Measurements from ENCODE around the gene HSPA12A.

HSPA12A gene

DNA sequence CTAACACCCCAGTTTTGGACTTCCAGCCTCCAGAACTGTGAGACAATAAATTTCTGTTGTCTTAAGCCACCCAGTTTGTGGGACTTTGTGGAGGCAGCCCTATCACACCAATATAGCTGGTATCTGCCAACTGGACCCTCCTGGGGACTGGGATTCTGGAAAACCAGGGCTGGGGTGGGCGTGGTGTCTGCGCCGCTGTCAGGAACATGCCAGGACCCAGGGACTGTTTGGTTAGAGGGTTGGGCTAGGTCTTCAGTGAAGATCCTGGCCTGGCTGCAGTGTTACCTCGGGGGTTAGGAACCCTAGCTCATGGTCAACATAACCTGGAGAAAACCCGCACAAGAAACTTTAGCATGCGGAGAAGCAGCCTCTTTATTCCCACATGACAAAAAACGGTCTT, 79.0 kb downstream of the HSPA12A start:
- no peak for DNase-seq

DNA sequence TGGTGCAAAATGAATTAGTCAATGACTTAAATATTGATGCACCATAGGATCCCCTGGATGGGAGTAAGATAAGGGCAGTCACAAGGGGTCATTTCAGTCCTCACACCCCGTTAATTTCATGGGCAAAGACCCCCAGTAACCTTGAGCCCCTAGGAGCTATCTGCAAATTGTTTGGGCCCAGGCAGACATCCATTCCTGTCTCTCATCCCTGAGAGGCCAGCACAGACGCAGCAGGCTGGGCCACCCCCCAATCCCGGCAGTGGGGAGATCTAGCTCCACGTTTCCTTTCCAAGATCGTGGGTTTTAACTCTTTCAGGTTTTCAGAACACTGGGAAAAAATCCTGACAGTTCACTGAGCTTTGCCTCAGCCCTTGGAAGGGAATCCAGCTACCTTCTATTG, 81.5 kb downstream of the HSPA12A start:
- no peak for DNase-seq

DNA sequence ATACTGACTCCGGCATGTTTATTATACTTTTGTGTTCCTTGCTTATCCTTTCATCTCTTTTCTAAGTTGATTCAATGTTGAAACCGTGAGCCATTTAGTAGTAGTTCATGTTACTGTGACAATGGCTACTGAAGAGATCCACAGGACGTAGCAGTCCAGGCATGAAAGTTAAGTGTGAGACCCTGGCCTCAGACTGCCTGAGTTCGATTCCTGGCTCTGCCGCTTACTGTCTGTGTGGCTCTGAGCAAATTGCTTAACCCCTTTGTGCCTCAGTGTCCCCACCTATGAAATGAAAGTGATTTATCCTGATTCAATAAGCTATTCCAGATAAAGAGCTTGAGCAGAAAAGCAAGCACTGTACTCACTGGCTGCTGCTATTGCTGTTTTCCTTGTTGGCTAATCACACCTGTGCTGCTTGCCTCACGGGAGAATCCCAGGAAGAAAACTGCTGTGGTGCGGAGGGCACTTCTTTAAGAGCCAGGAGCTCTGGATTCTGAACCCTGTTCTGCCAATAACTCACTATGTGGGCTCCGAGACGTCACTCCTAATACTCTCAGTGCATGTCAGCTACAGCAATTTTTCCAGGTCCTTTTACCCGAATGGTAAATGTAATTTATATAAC, 83.2 kb downstream of the HSPA12A start:
- DNase-seq = no peak

DNA sequence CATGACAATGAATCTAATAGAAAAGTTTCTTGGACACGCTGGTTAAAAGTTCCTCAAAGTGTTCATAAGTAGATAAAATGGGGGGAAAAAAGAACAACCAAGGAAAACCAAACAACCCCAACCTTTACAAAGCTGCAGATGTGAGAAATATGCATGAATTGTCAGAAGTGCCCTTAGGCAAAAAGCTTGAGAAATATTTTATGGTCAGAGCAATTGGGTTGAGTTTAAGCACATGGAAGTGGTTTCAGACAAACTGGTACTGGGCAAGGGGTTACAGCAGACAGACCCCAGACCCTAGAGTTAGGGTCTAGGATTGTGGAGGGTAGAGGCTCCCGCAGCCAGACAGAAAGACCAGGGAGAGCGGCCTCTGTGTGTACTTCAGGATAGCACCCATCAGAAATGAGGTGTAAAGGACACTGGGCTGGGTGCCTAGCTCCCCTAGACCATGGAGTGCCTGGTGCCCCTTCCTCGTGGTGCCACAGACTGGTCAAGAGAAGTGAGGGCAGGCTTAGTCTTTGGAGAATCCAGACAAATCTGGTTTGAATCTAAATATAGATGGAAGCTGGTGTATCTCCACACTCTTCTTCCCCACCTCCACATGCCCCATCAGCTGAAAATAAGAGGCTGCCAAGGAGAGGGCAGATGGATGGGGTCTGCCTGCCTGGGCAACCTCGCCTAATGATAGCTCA, 84.4 kb downstream of the HSPA12A start:
- no peak for DNase-seq

DNA sequence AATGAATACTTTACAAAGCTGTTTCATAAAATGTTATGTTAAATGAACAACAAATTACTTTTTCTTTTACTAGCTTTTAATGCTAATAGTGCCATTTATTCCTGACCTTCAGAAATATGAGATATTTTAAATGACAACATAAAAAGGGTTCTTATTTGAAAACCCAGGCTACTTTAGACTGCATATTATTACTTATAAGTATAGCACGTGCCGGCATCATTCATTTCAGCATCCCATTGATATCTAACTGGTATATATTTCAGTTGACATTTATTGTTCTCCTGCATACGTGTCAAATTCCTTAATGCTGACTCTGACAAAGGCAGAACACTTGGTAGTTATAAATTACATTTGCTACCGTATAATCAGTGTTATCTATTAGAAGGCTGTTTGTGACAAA, 86.3 kb downstream of the HSPA12A start:
- no peak for DNase-seq

DNA sequence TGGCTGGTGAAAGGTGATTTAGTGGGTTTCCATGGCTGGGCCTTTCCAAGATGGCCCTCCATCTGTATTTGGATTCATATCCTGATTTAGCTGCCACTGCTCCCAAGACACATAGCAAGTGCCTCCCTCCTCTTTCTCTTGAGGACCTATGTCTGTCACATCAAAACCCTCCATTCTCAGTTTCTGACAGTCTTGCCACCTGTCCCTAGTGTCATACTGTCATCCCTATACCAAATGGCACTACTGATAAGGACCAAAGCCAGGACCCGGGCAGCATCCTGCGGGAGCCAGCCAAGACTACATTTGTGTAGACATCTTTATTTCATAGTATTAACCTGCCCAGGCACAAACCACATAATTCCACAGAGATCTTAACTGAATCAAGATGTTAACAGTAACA, 86.8 kb downstream of the HSPA12A start:
- DNase-seq = no peak

DNA sequence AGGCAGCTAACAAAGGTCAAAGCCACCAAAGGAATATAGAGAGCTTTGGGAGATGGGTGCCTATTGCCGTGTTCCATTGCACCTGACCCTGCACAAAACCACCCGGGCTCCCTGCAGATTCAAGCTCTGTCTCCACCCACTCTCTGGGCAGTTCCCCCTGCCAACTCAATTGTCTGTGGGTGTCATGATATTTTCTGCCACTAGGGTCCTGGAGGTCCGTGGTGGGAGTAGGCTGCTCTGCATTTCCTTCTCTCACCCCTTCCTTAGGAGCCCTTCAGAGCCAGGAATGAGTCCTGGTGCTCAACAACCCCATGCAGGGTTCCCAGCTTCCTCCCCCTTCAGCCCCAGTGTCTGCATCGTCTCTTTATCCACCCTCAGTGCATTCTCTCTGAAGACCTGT, 87.5 kb downstream of the HSPA12A start:
- no peak for DNase-seq

DNA sequence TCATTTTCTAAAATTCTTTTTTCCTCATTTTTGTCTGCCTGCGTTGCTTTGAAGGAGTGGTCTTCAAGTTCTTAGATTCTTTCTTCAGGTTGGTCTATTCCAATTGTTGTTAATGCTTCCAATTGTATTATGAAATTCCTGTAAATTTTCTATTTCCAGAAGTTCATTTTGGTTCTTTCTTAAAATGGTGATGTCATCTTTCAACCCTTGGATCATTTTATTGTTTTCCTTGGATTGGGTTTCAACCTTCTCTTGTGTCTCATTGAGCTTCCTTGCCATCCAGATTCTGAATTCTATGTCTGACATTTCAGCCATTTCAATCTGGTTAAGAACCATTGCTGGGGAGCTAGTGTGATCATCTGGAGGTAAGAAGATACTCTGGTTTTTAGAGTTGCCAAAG, 88.5 kb downstream of the HSPA12A start:
- no peak for DNase-seq

DNA sequence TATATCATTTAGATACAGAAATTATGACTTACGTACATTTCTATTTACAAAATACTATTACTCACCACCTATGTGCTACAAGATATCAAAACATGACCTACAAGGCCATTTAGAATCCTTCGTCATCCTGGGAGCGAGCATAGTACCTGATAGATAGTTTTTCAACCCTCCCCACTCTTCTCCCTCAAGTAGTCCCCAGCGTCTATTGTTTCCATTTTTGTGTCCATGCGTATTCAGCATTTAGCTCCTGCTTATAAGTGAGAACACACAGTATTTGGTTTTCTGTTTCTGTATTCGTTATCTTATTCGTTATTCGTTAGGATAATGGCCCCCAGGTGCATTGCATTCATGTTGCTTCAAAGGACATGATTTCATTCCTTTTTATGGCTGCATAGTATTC, 93.5 kb downstream of the HSPA12A start:
- no peak for DNase-seq

DNA sequence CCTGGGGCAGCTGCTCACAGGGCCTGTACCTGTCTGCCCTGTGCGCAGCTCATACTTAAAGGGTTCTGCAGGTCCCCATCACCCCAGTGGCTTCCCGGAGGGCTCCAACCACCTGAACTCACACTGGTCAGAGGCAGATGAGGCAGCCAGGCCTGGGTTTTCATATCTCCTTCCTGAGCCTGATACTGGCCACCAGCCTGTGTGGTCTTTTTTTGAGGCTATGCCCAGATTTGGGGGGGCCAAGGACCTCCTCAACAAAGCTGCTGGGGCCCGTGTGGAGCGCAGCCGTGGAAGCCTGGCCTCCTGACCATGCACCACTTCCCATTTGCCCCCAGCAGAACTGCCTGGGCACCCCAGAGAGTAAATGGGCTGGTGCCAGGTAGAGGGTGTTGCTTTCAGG, 95.9 kb downstream of the HSPA12A start:
- DNase-seq = no peak

DNA sequence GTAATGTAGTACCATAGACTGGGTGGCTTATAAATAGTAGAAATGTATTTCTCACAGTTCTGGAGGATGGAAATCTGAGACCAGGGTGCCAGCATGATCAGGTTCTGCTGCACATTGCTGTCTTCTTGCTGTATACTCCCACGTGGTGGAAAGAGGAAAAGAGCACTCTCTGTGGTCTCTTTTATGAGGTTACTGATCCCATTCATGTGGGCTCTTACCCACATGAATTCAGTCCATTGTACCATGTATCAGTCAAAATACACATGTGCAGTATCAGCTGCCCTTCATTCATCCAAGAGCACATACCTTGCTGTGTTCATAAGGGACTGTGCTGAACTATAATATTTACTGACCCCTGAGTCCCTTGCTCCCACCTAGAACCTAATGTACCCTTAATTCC, 104.5 kb downstream of the HSPA12A start:
- no peak for DNase-seq

DNA sequence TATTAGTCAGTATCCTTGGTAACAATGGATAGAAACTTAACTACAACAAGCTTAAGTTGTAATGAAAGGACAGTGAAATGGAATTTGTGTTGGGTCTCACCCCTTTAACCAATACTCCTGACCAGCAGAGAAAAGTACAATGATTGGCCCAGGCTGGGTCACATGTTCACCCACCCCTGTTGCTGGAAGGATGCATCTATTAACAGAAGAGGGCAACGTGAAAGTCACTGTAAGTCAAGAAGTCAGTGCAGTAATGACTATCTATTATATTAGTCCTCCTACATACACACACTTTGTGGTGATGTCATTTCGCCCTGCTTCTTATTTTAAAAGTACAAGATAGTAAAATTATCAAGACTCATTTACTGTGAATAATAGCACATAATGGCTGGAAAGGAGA, 105.4 kb downstream of the HSPA12A start:
- DNase-seq = no peak

DNA sequence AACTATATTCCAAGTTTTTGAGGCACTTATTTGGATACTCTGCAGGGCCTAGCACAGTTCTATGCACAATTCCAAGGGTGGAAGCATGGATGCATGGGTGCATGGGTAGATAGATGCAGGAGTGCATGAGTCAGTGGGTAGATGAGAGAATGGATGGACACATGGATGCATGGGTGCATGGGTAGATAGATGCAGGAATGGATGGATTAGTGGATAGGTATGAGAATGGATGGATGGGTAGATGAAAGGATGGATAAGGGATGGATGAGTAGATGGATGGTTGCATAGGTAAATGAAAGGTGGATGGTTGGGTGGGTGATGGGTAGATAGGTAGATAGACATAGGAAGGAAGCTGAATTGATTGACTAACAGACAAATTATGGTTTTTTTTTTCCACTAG, 106.0 kb downstream of the HSPA12A start:
- no peak for DNase-seq

DNA sequence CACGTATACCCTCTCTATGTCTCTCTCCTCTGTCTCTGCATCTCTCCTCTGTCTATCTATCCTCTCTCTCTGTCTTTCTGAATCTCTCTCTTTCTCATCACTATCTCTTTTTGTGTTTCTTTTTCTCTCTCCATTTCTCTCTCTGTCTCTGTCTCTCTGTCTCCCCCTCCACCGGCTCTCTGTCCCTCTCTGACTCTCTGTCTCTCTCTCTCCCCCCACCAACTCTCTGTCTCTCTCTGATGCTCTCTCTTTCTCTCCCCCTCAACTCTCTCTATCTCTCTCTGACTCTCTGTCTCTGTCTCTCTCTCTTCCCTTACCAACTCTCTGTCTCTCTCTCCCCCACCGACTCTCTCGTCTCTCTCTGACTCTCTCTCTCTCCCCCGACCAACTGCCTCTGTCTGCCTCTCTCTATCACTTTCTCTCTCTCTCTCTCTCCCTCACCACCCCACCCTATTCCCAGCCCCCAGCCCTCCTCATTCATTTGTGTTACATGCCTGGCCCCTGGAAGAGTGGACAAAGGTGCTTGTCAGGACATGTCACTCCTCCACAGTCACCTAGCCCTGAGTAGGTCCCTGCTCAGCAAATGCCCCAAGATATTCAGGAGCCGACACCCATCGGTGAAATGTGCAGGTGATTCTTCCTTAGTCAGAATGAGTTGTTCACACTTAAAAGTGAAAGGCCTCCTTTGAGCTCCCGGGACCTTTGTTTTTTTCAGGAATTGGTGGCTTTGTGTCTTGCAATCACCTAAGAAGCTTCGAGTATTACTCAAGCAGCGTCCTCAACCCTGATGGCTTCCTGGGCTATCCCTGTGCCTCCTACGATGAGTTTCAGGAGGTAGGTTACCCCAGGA, 108.0 kb downstream of the HSPA12A start:
- no peak for DNase-seq

DNA sequence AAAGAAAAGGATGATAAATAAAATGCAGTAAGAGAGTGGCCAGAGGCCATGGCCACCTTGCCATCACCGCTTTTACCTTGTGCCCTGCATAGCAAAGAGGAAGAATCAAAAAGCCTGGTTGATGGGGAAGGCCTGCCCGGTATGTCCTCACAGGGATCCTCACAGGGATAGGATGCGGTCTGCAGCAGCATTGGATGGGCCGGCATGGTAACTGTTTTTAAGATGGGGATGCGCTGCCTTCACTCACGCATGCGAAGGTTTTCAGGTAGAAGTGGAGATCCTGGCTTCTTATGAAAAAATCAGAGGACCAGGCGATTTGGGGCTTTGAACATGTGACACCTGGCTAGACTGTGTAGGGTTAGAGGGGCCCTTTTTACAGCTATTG, 109.2 kb downstream of the HSPA12A start:
- DNase-seq = no peak

DNA sequence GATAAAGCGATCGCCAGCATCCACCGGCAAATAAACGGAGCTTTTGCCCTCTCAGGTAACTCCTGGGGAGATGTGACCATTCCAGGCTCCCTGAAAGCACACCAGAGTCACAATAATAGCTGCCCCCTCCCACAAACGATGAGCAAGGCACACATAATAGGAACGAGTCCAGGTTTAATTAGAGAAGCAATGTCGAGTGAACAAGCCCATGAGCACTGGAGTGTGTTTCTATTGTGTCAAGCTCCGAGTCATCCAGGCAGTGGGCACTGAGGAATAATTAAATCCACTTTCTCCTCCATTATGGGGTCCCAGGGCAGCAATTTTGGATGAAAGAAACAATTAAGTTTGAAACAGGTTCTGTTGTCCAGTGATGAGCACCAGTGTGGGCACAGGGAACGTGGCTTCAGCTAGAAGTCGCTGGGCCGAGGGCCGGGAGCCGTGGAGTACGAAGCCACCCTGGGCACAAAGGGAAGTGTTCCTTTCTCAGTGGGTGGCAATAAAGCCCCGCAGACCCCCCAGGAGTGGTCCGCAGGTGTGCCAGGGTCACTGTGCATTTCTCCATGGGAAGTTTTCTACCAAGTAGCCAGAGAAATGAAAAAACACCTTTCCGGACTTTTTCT, 109.7 kb downstream of the HSPA12A start:
- no peak for DNase-seq

DNA sequence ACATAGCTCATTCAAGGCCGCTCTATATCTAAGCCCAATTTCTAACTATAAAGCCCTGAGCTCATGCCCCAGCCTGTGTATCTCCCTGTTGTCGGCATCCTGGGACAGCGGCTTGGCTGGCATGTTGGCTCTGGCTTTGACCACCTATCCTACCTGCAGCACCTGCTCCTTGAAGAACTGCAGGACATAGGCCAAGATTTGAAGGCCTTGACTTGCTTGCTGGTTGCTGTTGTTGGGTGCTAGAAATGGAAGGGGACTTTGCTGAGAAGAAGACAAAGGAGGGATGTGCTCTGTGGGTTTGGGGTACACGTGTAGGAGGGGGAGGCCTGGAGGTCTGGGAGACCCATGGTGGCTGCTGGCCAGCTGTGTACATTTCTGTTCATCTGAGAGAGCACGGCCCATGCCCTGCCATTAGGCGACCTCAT, 110.5 kb downstream of the HSPA12A start:
- DNase-seq = no peak

DNA sequence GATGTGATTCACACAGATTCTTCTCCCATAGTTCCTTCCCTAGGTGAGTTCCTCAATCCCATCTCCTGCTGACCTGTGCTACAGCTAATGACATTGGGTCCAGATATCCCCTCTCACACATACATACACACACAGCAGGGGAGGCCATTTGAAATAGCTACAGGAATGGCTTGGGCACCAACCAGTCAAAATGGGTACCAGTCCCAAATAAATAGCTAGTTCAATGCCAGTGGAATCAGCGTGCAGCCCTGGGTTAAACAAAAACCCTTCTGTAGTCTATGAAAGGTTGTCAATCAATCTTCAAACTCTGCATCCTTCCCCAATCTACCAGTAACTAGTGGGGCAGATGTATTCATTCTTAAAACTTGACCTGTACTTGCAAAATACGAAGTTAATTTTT, 112.3 kb downstream of the HSPA12A start:
- DNase-seq = no peak

DNA sequence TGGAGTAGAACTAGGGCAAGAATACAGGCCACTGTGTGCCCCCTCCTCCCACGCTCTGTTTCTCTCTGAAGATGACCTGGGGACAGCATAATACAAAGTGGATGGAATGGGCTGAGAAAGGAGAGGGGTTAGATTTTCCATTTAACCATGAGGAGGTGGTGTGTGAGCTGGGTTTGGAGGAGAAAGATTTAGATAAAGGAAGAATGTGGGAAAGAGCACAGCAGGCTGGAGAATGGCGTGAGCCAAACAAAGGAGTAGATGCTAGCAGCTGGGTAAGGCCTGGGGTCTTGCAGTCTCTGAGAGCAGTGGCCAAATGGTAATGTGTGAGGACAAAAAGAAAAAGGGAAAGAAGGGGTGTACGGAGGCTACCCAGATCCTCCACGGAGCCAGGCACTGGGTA, 113.0 kb downstream of the HSPA12A start:
- DNase-seq = peak in 2 of 6 experiments; percentile 1 to 5

DNA sequence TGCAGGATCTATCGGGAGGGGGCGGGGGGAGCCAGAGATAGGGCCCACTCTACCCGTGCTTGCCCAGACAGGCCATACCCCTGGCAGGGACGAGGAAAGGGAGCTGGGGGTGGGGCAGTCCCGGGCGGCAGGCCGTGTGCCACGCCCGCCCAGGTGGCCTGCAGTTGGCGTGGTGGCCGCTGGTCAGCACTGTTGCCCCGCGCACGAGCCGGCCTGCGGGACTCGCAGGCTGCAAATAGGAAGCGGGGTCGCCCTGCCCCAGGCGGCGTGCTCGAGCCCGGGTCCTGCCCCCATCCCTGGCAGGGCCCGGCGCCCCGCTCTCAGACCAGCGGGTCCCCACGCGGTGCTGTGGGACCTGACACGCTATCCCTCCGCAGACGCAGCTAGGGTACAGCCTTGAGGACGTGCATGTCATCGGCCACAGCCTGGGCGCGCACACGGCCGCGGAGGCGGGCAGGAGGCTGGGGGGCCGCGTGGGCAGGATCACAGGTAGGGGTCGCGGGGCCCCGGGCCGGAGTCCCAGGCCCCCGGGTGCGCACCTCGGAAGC, 114.9 kb downstream of the HSPA12A start:
- DNase-seq = no peak

DNA sequence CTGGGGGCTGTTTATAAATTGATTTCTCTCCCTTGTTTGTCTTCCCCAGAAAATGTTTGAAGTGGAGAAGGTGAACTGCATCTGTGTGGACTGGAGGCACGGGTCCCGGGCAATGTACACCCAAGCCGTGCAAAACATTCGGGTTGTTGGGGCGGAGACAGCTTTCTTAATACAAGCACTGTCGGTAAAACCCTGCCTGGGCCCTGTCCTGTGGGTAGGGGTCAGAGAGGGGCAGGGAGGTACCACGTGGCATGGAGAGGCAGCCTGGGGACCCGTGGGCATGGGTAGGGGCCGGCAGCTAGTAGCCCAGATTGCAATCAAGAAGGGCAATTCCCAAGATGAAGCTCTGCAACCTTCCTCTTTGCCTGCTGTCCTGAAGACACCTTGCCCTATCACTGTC, 115.6 kb downstream of the HSPA12A start:
- DNase-seq = no peak

DNA sequence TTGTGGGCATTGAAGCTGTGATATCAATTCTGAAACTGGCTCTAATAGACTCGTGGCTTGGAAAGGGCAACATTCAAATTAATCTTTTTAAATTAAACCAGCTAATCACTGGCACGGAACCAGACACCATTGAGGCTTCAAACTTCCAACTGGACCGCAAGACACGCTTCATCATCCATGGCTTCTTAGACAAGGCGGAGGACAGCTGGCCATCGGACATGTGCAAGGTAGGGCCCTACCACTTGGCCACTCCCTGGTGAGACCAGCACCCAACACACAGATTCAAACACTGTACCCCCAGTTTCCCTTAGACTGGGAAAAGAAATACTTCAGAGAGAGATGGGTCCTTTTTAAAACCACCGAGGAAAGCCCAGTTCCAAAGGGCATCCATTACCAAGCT, 116.5 kb downstream of the HSPA12A start:
- no peak for DNase-seq

DNA sequence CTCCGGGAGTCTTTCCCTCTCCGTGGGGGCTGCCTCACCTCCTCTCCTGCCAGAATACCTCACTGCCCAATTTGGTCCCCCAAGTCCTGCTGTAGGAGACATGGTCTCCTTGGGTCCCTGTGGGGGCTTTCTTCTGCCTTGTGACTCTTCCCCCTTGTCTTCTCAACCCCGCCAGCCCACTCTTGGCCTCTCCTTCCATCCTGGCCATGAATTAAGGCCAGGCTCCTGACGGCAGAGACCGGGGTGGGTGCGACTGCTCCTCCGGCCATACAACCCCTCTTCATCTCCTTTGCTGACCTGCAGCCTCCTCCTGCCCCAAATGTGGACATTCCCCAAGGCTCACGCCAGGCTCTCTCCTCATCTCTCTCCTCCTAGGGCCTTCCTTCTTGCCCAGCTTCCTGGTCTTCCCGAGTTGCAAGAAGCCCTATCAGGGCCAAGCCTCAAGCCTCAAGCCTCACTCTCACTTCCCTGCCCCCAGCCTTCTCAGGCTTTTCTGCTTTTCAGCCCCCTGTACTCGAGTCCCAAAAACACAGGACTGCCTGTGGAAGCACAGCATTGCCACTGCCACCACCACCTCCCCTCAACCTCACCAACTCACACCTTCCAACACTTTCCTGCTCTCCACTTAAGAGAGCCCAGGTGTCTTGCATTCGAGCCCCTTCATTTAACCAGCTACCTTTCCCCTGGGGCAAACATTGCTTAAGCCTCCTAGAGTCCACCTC, 120.3 kb downstream of the HSPA12A start:
- DNase-seq = no peak
